Effector CD8-positive, alpha-beta T cell (primary cell): ENCODE measurements around the gene INAVA.
"Not testable (repeated sequence)": the region's sequence is repeated elsewhere in the genome, so short reads cannot be mapped to it uniquely, and the experiment has no call there.

ENCODE experiments used
- DNase-seq: peaks from one replicate; lab custom pipeline; 2025; lab: John Stamatoyannopoulos, UW

Gene INAVA

GRCh38 chr1:200919386-200919785, 24.7 kb downstream of the INAVA start:
- no peak for DNase-seq

DNA sequence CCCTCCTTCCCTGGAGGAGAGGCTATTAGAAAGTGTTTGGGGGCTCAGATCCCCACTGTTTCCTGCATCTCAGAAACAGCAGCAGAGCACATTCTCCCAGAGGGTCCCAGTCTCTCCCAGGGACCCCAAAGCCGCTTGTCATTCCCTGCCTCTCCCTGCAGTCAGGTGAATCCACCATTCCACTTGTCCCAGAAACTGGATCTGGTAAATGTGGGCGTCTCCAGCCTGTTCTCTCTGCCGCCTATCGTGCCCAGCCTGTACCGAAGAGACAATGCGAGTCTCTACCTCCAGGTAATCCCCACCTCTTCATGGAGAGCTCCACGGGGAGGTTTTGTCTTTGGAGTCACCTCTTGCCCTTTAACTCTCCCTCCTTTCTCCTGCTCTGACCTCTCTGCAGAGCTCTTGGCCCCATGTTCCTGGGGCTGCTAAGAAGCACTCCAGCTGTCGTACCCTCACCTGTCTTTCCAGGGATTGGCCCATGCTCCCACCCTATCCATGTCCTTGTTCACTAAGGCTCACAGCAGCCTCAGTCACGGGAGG, 26.9 kb downstream of the INAVA start:
- no peak for DNase-seq

- DNase-seq: no peak
Measured at GRCh38 chr1:200922406-200922805, 27.7 kb downstream of the INAVA start.

DNA sequence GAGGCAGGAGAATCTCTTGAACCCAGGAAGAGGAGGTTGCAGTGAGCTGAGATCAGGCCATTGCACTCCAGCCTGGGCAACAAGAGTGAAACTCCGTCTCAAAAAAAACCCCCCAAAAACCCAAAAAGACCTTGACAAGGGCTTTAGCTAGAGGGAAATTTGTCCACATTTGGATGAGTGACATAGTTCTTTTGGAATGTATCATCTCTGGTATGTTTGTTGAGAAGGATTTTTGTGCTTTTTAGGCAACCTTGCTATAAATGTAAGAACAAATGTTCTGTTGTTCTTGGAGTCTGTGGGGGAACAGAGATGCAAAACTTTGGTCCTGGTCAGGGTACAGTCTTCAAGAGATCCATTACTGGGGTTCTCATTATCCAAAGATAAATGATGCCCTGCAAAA, 28.9 kb downstream of the INAVA start:
- no peak for DNase-seq

- DNase-seq: no peak
Measured at GRCh38 chr1:200925831-200926230, 31.1 kb downstream of the INAVA start.

GRCh38 chr1:200929530-200930278, 35.0 kb downstream of the INAVA start:
- DNase-seq: no peak

DNA sequence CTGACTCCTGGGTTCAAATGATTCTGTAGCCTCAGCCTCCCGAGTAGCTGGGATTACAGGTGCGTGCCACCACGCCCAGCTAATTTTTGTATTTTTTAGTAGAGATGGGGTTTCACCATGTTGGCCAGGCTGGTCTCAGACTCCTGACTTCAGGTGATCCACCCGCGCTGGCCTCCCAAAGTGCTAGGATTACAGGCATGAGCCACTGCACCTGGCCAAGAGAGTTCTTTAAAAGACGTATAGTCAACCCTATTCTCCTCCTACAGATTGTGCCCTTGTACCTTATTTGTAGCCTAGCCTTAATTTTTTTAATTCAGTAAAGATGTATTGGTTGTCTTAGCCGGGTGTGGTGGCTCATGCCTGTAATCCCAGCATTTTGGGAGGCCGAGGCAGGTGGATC, 35.6 kb downstream of the INAVA start:
- not testable (repeated sequence) for DNase-seq

- no peak for DNase-seq
Measured at GRCh38 chr1:200931776-200932175, 37.1 kb downstream of the INAVA start.

- no peak for DNase-seq
Measured at GRCh38 chr1:200934676-200935245, 40.1 kb downstream of the INAVA start.

DNA sequence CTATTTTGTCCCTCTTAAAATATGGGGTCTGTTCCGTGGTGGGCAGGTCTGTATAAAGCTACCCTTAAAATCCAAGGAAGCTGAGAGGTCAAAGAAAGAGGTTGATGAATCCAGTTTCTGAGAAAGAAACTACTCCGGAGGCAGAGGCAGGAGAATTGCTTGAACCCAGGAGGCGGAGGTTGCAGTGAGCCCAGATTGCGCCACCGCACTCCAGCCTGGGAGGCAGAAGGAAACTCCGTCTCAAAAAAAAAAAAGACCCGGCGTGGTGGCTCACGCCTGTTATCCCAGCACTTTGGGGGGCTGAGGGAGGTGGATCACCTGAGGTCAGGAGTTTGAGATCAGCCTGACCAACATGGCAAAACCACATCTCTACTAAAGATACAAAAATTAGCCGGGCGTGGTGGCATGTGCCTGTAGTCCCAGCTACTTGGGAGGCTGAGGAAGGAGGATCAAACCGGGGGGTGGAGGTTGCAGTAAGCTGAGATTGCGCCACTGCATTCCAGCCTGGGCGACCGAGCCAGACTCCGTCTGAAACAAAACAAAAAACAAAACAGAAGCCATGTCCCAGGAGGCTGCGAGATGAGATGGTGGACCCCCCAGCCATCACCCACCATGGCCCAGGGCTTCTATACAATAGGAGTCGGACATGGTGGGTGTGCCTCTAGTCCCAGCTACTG, 40.7 kb downstream of the INAVA start:
- not testable (repeated sequence) for DNase-seq

GRCh38 chr1:200938955-200939354, 44.3 kb downstream of the INAVA start:
- DNase-seq: no peak

GRCh38 chr1:200945111-200945510, 50.4 kb downstream of the INAVA start:
- no peak for DNase-seq

DNA sequence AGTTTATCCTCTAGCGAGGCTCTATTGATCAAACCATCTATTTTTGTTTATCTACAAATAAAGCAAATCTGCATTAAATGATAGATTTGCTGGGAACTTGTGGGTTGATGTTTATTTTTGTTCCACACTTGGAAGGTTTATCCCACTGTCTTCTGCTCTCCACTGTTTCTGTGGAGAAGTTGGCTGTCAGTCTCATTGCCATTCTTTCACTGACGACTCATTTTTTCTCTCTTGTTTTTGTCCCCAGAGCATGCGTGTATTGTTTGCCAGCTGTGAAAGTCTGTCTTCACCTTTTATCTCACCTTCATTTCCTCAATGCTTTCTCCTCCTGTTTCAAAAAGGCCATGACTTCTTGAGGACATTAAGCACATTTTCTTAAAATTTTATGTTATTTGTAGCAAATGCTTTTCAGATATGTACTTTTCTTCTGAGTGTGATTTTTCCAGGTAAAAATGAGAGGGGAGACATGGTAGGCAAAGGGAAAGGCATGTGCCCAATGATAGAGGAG, 52.4 kb downstream of the INAVA start:
- no peak for DNase-seq

- DNase-seq: no peak
Measured at GRCh38 chr1:200949626-200950025, 54.9 kb downstream of the INAVA start.

DNA sequence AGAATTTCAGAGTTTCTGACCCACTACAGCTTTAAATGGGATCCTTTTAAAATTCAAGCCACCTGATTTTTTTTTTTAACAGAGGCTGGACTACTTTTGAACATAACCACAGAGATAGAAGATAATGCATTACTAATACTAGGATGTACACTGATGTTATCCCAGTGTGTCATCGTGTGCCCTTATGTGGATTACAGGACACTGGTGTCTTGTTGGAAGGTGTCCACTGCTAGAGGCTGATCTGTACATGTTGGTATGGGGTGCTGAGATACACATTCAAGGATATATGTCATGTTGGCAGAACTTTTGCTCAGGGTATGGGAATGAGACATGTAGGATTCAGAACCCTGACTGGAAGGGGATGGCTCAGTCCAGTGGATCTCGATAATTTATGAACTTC, 56.3 kb downstream of the INAVA start:
- DNase-seq: no peak

DNA sequence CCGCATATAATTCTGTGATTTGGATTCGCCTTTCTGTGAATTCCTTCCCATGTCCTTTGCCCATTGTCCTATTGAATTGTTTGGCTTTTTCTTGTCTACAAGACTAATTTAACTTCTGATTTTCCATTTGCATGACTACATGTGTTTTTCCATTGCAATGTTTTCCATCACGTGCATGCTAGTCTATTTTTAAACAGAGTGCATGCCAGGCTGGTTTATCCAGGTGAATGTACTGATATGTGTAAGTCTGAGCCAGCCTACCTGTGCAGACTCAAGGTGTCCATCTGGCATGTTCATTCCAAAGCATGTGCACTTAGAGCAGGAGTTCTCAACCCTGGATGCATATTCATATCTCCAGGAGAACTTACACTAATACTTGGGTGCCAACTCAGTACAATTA, 59.7 kb downstream of the INAVA start:
- DNase-seq: no peak

DNA sequence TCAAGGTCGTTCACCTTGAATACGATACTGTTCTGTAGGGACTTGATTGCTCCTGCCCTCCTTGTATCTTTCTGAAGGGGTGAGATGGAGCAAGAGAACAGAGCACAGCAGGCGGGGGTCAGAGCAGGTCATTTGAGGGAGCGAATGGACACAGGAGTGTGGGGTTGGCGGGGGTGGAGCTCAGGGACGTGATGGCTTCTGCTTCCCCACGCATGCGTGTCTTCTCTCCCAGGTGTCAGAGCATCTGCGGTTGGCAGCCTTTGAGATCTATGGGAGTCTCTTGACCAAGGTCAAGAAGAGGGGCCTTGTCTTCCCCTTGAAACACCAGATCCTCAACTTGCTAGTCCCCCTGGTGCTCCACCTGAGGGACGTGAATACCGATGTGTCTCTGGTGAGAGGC, 63.9 kb downstream of the INAVA start:
- DNase-seq: no peak

DNA sequence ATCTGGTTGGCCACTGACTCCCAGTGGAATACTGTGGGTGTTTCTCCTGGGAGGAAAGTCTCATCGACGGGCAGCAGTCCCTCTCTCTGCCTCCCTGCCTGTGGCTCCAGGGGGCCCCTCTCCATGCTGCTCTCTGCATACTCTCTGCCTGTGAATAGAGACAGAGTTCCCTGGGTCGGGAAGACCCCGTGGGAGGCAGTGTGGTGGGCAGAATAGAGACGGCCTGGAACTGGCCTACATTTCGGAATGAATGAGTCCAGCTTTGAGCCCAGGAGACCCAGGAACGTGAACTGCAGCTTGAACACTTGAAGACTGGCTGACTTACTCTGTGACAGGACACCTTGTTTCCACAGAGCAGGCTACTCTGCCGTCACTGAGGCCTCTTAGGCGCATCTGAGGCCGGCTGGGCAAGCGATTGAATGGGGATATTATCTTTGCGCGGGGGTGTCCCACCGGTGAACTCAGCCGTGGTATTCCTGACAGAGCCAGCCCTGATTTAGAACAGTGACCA, 64.8 kb downstream of the INAVA start:
- no peak for DNase-seq

- DNase-seq: no peak
Measured at GRCh38 chr1:200960236-200960947, 65.7 kb downstream of the INAVA start.

- no peak for DNase-seq
Measured at GRCh38 chr1:200960948-200961340, 66.2 kb downstream of the INAVA start.

- not testable (repeated sequence) for DNase-seq
Measured at GRCh38 chr1:200962151-200962550, 67.5 kb downstream of the INAVA start.

- DNase-seq: no peak
Measured at GRCh38 chr1:200962631-200963030, 67.9 kb downstream of the INAVA start.
